ENCODE measurements around the gene GSPT2.

GSPT2 gene

GRCh38 chrX:51795136-51795535, 51.9 kb downstream of the GSPT2 start:
- no peak for TF ChIP-seq CTCF (IDR thresholded peaks at IDR 0.05)
- H3K27ac ChIP-seq = no peak overlapping the region
- no peak overlapping the region for H3K4me3 ChIP-seq
- DNase-seq (ENCODE audit: low spot score) = no peak
